ENCODE measurements around the gene EPB41L5.

DNA sequence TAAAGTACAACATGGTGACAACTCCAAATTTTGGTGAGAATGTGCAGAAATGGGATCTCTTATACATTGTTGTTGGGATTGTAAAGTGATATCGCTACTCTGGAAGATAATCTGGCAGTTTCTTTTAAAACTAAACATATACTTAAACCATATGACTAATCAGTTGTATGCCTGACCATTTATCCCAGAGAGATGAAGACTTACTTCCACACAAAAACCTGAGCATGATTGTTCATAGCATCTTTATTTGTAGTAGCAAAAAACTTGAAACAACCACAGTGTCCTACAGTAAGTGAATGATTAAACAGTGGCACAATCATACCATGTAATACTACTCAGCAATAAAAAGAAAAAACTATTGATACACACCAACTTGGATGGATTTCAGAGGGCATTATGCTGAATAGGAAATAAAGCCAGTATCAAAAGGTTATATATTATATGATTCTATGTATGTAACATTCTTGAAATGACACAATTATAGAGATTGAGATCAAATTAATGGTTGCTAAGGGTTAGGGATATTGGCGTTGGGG lies 47.3 kb downstream of the EPB41L5 start:
- TF ChIP-seq, protein P1, sequence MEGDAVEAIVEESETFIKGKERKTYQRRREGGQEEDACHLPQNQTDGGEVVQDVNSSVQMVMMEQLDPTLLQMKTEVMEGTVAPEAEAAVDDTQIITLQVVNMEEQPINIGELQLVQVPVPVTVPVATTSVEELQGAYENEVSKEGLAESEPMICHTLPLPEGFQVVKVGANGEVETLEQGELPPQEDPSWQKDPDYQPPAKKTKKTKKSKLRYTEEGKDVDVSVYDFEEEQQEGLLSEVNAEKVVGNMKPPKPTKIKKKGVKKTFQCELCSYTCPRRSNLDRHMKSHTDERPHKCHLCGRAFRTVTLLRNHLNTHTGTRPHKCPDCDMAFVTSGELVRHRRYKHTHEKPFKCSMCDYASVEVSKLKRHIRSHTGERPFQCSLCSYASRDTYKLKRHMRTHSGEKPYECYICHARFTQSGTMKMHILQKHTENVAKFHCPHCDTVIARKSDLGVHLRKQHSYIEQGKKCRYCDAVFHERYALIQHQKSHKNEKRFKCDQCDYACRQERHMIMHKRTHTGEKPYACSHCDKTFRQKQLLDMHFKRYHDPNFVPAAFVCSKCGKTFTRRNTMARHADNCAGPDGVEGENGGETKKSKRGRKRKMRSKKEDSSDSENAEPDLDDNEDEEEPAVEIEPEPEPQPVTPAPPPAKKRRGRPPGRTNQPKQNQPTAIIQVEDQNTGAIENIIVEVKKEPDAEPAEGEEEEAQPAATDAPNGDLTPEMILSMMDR (IDR thresholded peaks at IDR 0.05): no peak
- no peak for TF ChIP-seq POLR2AphosphoS5 (IDR thresholded peaks at IDR 0.05)
- no peak for TF ChIP-seq POLR2A (IDR thresholded peaks at IDR 0.05)

All from upper lobe of left lung (tissue), 4 donors.